Left lobe of liver (tissue), 2 donors: ENCODE data around the gene TIAL1. TPM values are rescaled to one million over a fixed set of nuclear protein-coding genes. Genes with fewer than 3 reads are reported as not detected.
"Not testable (repeated sequence)": the region's sequence is repeated elsewhere in the genome, so short reads cannot be mapped to it uniquely, and the experiment has no call there.

Source experiments
- ATAC-seq: fragments of 200-7000 bp; cut with Tn5 transposase; one replicate; pipeline ENCODE4 v1.9.1; 2020; ENCODE audit warnings: mild to moderate bottlenecking, moderate library complexity
- DNase-seq: peaks from one replicate; pipeline ENCODE4 v3.0.0-alpha.2; 2020; ENCODE audit warnings: low spot score
- total RNA-seq: library from RNA; stranded (reverse); gene quantifications from one replicate; pipeline ENCODE4 v1.2.1, GENCODE V29; 2021
- donor health status: DM: no; HTN: no; CAD: no; lungs with moderate emphysema.
- donor health status: DM: no; HTN: yes; CAD: no.

The TIAL1 gene, protein sequence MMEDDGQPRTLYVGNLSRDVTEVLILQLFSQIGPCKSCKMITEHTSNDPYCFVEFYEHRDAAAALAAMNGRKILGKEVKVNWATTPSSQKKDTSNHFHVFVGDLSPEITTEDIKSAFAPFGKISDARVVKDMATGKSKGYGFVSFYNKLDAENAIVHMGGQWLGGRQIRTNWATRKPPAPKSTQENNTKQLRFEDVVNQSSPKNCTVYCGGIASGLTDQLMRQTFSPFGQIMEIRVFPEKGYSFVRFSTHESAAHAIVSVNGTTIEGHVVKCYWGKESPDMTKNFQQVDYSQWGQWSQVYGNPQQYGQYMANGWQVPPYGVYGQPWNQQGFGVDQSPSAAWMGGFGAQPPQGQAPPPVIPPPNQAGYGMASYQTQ
- total RNA-seq: 39.3 TPM

DNA sequence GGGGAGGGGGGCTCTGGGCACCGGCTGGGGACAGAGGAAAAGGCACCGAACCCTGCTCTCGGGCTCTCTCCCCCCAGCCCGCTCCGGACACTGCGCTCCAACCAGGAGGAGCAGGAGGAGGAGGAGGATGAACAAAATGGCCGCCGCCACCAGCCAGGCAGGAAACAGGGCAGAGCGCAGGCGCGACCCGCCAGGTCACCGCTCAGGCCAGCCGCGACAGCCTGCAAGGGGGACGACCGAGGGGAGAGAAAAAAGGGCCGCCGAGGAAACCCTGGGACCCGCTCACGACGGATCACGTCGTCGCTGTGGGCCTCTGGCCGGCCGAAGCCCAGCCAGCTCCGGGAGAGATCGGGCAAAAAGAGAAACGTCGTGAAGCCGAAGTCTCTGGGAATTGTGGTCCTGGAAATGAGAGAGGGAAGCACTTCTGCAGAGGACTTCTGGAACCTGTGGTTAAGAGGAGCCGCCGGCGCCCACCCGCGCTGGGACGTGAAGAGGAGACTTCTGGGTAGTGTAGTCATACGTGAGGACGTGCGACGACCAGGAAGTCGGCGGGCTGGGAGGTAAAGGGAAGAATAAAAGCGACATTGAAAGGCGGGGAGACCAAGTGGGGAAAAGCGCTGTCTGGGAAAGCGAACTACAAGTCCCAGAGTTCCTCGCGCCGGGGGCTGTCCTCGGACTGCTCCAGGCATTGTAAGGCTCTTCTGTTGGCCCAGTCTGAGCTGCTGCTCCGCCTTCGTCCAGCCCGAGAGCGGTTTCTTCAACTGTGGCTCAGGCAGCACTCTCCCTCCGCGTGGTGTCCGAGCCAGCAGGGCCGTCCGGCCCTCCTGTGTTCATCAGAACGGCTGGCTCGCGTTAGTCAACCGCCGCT, at the start of gene TIAL1:
TIAL1 (minus strand) TSS at position 428 of the 868 bp plus-strand sequence. CDS start 499 bp downstream, outside the sequence.
- peak; percentile 89 for ATAC-seq
- DNase-seq: peak; percentile 98

DNA sequence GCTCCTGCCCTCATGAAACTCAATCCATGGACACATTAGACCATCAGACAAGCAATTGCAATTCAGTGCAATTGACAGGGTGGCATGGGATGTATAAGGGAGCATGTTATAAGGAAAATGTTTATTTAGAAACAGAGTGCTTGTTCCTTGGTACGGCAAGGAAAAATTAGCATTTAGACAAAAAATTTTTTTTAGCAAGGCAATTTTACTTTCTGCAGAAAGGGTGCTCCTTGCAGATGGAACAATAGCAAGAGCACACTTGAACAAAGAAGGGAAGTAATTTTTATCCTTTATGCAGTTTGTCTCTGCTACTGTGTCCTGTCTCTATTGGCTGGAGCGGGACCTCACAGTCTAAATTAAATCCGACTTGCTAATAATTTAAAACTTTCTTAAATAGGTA, 48.2 kb upstream of the TIAL1 start:
- ATAC-seq (no peak), DNase-seq (no peak)

DNA sequence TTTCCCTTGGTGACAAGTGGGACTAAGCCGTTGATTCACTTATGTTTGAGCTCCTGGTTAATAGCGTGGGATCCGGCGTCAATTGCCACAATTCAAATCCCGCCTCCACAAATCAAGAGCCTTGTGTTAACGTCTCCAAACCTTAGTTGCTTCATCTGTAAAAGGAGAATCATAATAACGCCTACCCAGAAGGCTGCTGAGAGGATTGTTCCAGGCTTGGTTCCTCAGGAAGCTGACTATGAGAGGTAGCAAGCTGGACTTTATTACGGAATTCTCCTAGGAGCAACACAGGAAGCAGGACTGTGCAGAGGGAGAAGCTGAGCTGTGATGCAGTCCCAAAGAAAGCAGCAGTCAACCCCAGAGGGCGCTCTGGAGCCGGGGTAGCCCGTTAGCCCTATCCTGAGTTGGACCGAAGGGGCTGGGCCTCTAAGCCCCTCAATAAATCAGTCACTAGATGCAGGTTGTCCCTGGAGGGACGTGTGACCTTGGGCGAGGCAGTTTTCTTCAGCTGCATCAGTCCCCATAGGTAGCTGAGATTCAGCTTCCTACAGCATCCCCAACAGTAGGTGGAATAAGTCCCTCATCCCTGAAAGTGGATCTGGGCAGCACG, 47.5 kb upstream of the TIAL1 start:
- ATAC-seq: no peak
- no peak for DNase-seq

DNA sequence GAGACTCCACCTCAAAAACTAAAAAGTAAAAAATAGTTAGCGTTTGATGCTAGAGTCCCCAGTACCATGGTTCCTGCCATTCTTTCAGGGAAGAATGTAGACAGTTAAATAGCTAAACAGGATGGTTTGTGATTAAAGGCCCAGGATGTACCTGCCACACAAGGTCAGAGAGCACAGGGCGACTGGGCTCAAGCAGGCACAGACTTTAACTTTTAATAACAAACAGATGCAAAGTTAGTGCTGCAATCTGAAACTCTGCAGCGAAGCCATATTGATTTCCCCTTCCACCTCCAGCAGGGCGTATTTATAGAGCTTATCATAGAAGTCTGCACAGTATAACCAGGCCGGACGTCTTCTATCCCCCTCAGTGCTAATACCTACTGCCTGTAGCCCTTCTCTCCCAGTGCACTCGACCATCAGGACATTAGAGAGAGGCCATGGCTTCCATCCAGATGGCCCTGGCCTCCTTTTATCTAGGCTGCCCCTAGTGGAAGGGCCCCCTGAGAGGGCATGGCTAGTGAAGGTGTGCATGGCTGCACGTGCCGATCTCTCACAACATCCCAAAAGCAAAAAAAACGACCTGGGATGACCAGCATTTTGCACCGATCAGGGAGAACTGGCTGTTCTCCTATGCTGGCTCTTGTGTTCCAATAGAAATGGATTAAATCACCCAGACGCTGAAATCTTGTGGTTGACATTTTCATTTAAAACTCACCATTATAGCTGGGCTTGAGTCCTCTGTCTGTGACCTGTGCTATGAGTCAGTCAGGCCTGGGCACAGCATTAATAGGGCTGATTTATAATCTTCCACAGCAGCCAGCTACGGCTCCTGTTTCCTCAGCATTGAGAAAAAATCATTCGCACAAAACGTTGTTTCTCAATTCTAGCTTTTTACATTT, 46.8 kb upstream of the TIAL1 start:
- ATAC-seq (peak; percentile 67), DNase-seq (no peak)

DNA sequence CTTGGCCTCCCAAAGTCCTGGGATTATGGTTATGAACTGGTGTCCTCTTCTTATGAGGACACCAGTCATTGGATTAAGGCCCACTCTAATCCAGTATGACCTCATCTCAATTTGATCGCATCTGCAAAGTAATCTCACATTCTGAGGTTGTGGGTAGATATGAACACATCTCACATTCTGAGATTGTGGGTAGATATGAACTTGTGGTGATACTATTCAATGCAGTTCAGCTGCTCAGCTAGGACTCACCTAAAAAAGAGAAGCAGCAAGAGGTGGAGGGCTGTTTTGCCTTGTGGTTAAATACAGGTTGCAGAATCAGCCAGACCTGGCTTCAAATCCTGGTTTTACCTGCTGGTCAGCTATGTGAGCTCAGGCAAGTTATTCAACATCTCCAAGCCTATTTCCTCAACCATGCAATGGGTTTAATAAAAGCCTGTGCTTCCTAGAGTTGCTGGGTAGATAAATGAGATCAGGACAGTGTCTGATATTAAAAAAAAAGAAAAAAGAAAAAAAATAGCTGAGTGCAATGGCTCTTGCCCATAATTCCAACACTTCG, 45.9 kb upstream of the TIAL1 start:
- DNase-seq (no peak), ATAC-seq (no peak)

DNA sequence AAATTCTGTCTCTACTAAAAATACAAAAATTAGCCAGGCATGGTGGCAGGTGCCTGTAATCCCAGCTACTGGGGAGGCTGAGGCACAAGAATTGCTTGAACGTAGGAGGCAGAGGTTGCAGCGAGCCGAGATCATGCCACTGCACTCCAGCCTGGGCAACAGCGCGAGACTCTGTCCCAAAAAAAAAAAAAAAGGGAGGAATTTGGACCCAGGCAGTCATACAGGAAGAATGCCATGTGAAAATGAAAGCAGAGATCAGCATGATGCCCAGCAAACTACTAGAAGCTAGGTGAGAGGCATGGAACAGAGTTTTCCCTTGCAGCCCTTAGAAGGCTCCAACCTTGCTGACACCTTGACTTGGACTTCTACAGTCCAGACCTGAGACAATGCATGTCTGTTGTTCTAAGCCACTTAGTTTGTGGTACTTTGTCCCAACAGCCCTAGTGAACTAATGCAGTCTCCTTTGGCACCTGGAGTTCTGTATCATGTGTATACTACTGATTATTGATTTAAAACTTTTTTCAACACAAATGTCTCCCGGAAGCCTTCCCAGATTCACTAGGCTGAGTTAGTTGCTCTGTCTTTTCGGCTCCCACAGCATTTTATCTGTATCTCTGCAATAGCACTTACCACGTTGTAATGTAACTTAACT, 44.2 kb upstream of the TIAL1 start:
- peak; percentile 86 for ATAC-seq

DNA sequence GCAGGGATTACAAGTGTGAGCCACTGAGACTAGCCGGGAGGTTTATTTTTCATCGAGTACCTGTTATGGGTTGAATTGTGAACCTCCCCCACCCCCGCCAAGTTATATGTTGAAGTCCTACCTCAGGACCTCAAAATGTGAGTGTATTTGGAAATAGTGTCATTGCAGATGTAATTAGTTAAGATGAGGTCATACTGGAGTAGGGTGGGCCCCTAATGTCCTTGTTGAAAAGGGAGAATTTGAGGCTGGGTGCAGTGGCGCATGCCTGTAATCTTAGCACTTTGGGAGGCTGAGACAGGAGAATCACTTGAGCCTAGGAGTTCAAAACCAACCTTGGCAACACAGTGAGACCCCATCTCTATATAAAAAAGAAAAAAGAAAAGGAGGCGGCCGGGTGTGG, 43.6 kb upstream of the TIAL1 start:
- DNase-seq: no peak
- no peak for ATAC-seq

More for the DNA sequence above, 44.2 kb upstream of the TIAL1 start:
- no peak for DNase-seq

DNA sequence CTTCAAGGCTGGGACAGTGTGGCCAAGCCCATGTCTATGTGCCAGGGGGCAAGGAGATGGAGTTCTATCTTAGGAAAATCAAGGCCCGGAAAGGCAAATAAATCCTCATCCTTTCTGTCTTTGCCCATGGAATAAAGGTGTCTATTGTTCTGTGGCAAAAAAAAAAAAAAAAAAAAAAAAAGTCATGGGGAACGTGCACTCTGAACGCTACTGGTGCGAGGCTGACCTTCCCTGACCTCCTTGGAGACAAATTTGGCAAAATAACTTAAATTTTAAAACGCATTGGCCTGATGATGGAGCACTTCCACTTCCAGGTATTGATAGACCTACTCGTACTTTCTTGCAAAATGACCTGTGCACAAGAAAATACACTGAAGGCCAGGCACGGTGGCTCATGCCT, 42.2 kb upstream of the TIAL1 start:
- ATAC-seq (no peak), DNase-seq (no peak)

DNA sequence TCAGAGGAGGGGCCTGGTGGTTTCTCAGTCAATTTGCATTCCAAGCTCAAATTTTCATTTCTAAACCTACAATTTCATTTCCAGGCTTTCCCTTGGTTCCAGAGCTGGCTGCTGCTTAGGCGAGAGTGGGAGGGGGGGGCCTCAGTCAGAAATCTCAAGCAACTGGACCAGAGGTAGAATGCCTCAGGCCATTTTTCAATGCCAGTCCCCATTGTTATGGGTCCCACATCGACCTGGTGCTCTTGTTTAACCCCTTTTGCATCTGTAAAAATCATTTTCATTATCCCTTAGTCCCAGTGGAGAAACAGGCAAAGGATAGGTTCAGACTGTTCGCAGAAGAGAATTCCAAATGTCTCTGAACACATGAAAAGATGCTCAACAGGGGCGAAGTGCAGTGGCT, 40.9 kb upstream of the TIAL1 start:
- ATAC-seq: no peak
- DNase-seq: no peak

DNA sequence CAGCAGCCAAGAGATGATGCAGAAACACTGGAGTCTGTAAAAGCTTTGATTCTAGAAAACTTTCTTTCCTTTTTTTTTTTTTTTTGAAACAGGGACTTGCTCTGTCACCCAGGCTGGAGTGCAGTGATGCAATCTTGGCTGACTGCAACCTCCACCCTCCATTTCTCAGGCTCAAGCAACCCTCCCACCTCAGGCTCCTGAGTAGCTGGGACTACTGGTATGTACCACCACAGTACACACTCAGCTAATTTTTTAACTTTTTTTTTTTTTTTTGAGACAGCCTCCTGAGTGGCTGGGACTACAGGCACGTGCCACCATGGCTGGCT, 37.4 kb upstream of the TIAL1 start:
- DNase-seq (no peak), ATAC-seq (peak; percentile 38)

DNA sequence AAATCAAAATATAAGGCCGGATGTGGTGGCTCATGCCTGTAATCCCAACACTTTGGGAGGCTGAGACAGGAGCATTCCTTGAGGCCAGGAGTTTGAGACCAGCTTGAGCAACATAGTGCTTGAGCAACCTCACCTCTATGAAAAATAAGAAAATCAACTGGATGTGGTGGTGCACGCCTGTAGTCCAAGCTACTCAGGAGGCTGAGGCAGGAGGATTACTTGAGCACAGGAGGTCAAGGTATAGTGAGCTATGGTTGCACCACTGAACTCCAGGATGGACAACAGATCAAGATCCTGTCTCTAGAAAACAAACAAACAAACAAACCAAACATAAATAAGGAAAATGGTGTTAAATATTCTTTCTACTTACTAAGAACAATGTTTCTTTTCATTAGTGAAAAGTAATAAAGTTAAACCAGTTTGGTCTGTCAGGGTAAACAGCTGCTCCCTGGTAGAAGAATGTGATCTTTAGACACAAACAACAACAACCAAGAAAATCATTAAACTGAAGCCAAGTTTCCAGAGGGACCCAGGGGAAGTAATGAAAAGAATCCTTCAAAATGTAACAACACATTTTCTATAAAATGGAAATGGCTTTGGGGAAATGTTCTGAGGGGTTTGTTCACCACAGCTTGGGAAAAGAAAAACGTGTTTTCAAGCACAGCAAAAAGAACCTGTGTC, 36.9 kb upstream of the TIAL1 start:
- ATAC-seq (no peak), DNase-seq (no peak)

DNA sequence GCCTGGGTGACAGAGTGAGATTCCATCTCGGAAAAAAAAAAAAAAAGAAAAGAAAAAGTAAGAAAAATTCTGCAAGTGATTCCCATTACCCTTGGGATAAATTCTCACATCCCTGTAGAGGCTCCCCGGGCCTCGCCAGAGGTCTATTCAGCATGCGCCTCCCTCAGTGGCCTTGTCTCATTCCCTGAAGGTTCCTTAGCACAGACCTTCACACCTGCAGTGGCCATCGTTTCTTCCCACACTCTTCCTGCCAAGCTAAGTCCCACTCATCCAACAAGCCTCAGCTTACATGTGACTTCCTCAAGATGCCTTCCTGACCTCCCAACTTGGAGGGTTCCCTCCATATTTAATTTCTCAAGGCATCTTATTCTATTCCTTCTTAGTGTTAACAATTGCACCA, 33.5 kb upstream of the TIAL1 start:
- DNase-seq: no peak

DNA sequence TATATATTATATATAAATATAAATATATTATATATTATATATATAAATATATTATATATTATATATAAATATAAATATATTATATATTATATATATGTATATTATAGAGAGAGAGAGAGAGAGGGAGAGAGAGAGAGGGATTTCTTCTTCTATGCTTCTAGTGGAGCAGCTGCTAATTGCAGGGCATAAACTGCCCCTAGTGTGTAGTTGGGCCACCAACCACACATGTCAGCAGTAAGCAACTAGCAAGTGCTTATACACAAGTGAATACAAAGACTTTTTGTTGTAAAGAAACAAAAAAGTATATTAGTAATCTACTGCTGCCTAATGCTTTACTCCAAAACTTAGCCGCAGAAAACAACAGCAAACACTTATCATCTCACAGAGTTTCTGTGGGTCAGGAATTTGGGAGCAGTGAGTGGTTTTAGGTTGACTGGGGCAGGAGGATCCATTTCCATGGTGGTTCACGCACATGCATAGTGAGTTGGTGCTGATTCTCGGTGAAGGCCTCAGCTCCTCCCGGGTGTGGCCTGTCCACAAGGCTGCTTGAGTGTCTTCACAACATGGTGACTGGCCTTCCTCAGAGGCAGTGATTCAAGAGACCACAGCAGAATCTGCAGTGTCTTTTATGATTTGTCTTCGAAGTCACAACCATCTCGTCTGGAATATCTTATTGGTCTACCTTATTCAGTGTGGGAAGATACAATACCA, 29.0 kb upstream of the TIAL1 start:
- DNase-seq: no peak
- ATAC-seq: no peak

More for the DNA sequence above, 33.5 kb upstream of the TIAL1 start:
- ATAC-seq: no peak

DNA sequence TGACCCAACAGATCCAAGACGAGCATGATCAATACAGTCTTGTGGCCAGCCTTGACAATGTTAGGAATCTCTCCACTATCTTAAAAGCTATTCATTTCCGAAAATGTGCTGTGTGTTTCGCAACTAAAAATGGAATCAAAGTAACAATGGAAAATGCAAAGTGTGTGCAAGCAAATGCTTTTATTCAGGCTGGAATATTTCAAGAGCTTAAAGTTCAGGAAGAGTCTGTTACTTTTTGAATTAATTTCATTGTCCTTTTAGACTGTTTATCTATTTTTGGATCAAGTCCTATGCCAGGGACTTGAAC, 24.3 kb upstream of the TIAL1 start:
- ATAC-seq: no peak
- DNase-seq: no peak

DNA sequence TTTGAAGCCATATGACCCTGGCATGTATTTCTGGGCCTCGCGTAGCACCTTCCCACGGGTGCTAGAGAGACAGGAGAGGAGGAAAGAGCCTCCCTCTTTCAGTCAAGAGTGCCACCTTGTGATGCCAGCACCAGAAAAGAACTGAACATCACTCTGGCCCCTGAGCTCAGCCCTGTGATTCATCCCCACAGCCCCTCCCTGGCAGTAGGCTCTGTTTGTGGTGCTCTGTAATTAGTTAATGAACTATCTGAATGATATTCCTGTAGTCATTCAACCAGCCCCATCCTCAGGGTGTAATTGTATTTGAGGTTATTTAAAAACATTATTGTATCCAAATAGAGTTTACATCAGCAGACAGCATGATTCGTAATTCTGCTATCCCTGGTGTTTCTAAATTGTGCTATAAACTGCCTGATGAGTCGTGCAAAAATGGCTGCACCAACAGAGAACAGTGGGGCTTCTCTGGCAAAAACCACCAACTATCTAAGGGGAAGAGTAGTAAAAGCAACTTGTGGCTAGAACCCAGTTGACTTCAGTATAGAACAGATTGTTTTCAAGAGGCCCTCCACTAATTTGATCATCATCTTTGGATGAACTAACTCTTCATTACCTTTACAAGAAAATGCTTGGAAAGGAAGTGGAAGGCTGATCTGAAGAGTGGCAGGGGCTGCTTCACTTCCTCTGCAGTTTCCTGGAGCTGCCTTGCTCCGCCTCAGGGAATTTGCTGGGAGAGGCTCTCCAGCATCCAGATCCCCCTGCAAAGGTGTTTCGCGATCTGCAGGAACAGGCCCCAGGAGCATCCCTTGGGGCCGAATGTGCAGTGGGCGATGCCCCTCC, 23.7 kb upstream of the TIAL1 start:
- ATAC-seq (no peak), DNase-seq (no peak)

DNA sequence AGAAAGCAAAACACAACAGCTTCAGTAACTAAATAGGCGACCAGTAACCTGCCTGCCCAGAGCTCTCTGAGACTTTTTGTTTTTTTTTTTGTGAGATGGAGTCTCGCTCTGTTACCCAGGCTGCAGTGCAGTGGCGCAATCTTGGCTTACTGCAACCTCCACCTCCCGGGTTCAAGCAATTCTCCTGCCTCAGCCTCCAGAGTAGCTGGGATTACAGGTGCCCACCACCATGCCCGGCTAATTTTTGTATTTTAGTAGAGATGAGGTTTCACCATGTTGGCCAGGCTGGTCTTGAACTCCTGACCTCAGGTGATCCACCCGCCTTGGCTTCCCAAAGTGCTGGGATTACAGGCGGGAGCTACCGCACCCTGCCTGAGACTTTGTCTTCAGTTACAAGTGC, 23.0 kb upstream of the TIAL1 start:
- not testable (repeated sequence) for ATAC-seq

DNA sequence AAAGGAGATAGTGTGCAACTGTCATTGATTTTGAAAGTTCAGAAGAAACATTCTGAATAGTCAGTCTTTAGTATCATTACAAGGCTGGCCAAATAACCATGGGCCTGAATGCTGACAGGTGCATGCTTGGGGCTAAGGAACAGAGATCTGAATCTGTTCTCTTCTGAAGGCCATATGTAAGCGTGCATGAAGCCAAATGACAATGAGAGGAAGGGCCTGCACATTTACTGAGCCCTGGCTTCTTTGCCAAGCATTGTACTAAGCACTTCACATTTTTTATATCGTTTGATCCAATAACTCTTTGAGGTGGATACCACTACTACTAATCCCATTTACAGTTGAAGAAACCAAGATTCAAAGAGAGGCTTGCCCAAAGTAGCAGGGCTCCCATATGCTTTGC, 22.5 kb upstream of the TIAL1 start:
- ATAC-seq (no peak), DNase-seq (no peak)

More for the DNA sequence above, 23.0 kb upstream of the TIAL1 start:
- DNase-seq: not testable (repeated sequence)
